Hepatocyte (in vitro differentiated cells): ENCODE data around the gene CRYBA1. TPM values are rescaled to one million over a fixed set of nuclear protein-coding genes. Genes with fewer than 3 reads are reported as not detected.

Experiments
- DNase-seq: peaks from one replicate; pipeline ENCODE4 v3.0.0-alpha.2; 2016; ENCODE audit warnings: low spot score
- H2AFZ ChIP-seq: fragments of 200-600 bp; sonication (generic); 2 replicates; pipeline ENCODE4 v1.6.0; 2016; ENCODE audit warnings: antibody characterized with exemption, mild to moderate bottlenecking
- H3K27ac ChIP-seq: fragments of 200-600 bp; sonication (generic); 2 replicates; pipeline ENCODE4 v1.5.1; 2016; ENCODE audit warnings: mild to moderate bottlenecking
- H3K27me3 ChIP-seq: fragments of 200-600 bp; sonication (generic); 2 replicates; pipeline ENCODE4 v1.6.1; 2016
- H3K36me3 ChIP-seq: fragments of 200-600 bp; sonication (generic); replicated peaks from 2 replicates; pipeline ENCODE4 v1.5.1; 2016; ENCODE audit warnings: low read depth; ENCODE audit not compliant: insufficient read depth
- H3K4me1 ChIP-seq: fragments of 200-600 bp; sonication (generic); 2 replicates; pipeline ENCODE4 v1.5.1; 2016; ENCODE audit warnings: mild to moderate bottlenecking, moderate library complexity; ENCODE audit not compliant: insufficient read depth
- H3K4me2 ChIP-seq: fragments of 200-600 bp; sonication (generic); 2 replicates; pipeline ENCODE4 v1.6.0; 2016
- H3K4me3 ChIP-seq: fragments of 200-600 bp; sonication (generic); 2 replicates; pipeline ENCODE4 v1.5.1; 2016; ENCODE audit warnings: mild to moderate bottlenecking
- H3K79me2 ChIP-seq: fragments of 200-600 bp; sonication (generic); 2 replicates; pipeline ENCODE4 v1.6.0; 2017; ENCODE audit warnings: mild to moderate bottlenecking
- H3K9me2 ChIP-seq: fragments of 200-600 bp; sonication (generic); replicated peaks from 2 replicates; pipeline ENCODE4 v1.6.0; 2017; ENCODE audit warnings: mild to moderate bottlenecking; ENCODE audit not compliant: insufficient read depth
- H3K9me3 ChIP-seq: fragments of 200-600 bp; sonication (generic); 2 replicates; pipeline ENCODE4 v1.5.1; 2016; ENCODE audit warnings: low read depth, mild to moderate bottlenecking
- H4K20me1 ChIP-seq: fragments of 200-600 bp; sonication (generic); 2 replicates; pipeline ENCODE4 v1.6.0; 2016; ENCODE audit warnings: mild to moderate bottlenecking; ENCODE audit not compliant: insufficient read depth, poor library complexity, severe bottlenecking
- CTCF ChIP-seq: fragments of 200-600 bp; sonication (generic); IDR thresholded peaks from 2 replicates; pipeline ENCODE4 v1.5.1; 2016; ENCODE audit warnings: antibody characterized with exemption, mild to moderate bottlenecking; ENCODE audit not compliant: poor library complexity
- EZH2 ChIP-seq: fragments of 200-600 bp; sonication (generic); IDR thresholded peaks from 2 replicates; pipeline ENCODE4 v1.6.1; 2016; ENCODE audit warnings: antibody characterized with exemption, mild to moderate bottlenecking, borderline replicate concordance
- EZH2phosphoT487 ChIP-seq: fragments of 200-600 bp; sonication (generic); IDR thresholded peaks from one replicate; pipeline ENCODE4 v1.6.1; 2018; ENCODE audit warnings: antibody characterized with exemption, mild to moderate bottlenecking, low read depth, moderate library complexity; ENCODE audit not compliant: unreplicated experiment, severe bottlenecking
- WGBS: methylation state at CpG from one replicate; pipeline ENCODE4 v1.1.6; 2016; ENCODE audit warnings: low lambda C conversion rate; ENCODE audit errors: missing lambda C conversion rate; 5-methylcytosine and 5-hydroxymethylcytosine counted together
- polyA plus RNA-seq: library from polyadenylated mRNA; unstranded; fragments of >200 nt; fragmentation: Nextera tagmentation; extraction: Ambion mirVana; gene quantifications from 2 replicates; pipeline ENCODE4 v1.2.1, GENCODE V29; 2016
- total RNA-seq: library from RNA; depleted of rRNA; stranded (reverse); fragments of >200 nt; gene quantifications from 2 replicates; pipeline ENCODE4 v1.2.3, GENCODE V29; 2014

The CRYBA1 gene
- total and polyA plus RNA-seq, 2 experiments from 2014 or later: not detected

GRCh38 chr17:29289852-29290251 lies 43.2 kb downstream of the CRYBA1 start:
- H3K27me3 ChIP-seq: no peaks in the 10 kb centered on the region
- H3K4me3 ChIP-seq: no peak overlapping the region
- peaks cover 81% of the 10 kb centered on the region for H3K79me2 ChIP-seq
- 96% methylated on average over 9 of the region's 9 CpGs for WGBS
- H3K9me2 ChIP-seq: no peaks in the 10 kb centered on the region
- no peak for DNase-seq
- no peak overlapping the region for H3K27ac ChIP-seq
- TF ChIP-seq EZH2phosphoT487: no peak
- TF ChIP-seq EZH2: no peak
- no peak for TF ChIP-seq CTCF
- H3K4me2 ChIP-seq: peak overlapping the region; percentile 90
- peaks cover 19% of the 10 kb centered on the region for H3K4me1 ChIP-seq
- H3K9me3 ChIP-seq: no peaks in the 10 kb centered on the region
- no peak overlapping the region for H2AFZ ChIP-seq
- no peaks in the 10 kb centered on the region for H3K36me3 ChIP-seq
- H4K20me1 ChIP-seq: peaks cover 74% of the 10 kb centered on the region

GRCh38 chr17:29291163-29291752 lies 44.6 kb downstream of the CRYBA1 start:
- Histone ChIP-seq H3K9me2 (no peaks in the 10 kb centered on the region), H2AFZ (no peak overlapping the region), H3K36me3 (no peaks in the 10 kb centered on the region), H3K27me3 (no peaks in the 10 kb centered on the region), H3K4me2 (peak overlapping the region; percentile 90), H3K27ac (peak overlapping the region; percentile 100), H4K20me1 (peaks cover 60% of the 10 kb centered on the region), H3K79me2 (peaks cover 71% of the 10 kb centered on the region), H3K4me3 (peak overlapping the region; percentile 87), H3K4me1 (peaks cover 19% of the 10 kb centered on the region), H3K9me3 (no peaks in the 10 kb centered on the region)
- WGBS: 15% methylated on average over 5 of the region's 5 CpGs
- DNase-seq: peak; percentile 70
- TF ChIP-seq CTCF (peak; percentile 75), EZH2phosphoT487 (no peak), EZH2 (no peak)

- H3K9me2 ChIP-seq: no peaks in the 10 kb centered on the region
- peak overlapping the region; percentile 41 for H2AFZ ChIP-seq
- TF ChIP-seq CTCF: no peak
- no peak for TF ChIP-seq EZH2
- no peak for TF ChIP-seq EZH2phosphoT487
- peak; percentile 78 for DNase-seq
- 2% methylated on average over 21 of the region's 77 CpGs for WGBS
- H3K4me2 ChIP-seq: peak overlapping the region; percentile 90
- no peaks in the 10 kb centered on the region for H3K27me3 ChIP-seq
- H3K79me2 ChIP-seq: peaks cover 60% of the 10 kb centered on the region
- H3K36me3 ChIP-seq: no peaks in the 10 kb centered on the region
- peaks cover 19% of the 10 kb centered on the region for H3K4me1 ChIP-seq
- H4K20me1 ChIP-seq: peaks cover 49% of the 10 kb centered on the region
- no peaks in the 10 kb centered on the region for H3K9me3 ChIP-seq
- H3K4me3 ChIP-seq: peak overlapping the region; percentile 87
- H3K27ac ChIP-seq: peak overlapping the region; percentile 100
Measured at GRCh38 chr17:29292071-29292991, 45.7 kb downstream of the CRYBA1 start.
